Upper lobe of left lung (tissue), 4 donors: ENCODE results near the gene ACTA2.

Experiments used
- CTCF ChIP-seq, 6 experiments: fragments of 450-650 bp in 4 of 6; fragments of 200-600 bp in 2 of 6; sonication (generic) in 2 of 6; IDR thresholded peaks; one replicate each; pipeline ENCODE4 v1.5.1; 2016 to 2019; ENCODE audit warnings: antibody characterized with exemption in 6 of 6
- POLR2A ChIP-seq, 4 donors: fragments of 450-650 bp; IDR thresholded peaks; one replicate each; pipeline ENCODE4 v1.5.1; 2016 to 2017; ENCODE audit warnings: antibody characterized with exemption in 4 of 4, mild to moderate bottlenecking in 2 of 4

GRCh38 chr10:88908194-88908593, 44.4 kb downstream of the ACTA2 start:
- TF ChIP-seq POLR2A (IDR thresholded peaks at IDR 0.05) (no peak), CTCF (IDR thresholded peaks at IDR 0.05) (no peak)
